Measurements from ENCODE around the gene DYRK3. TPM values are rescaled to one million over a fixed set of nuclear protein-coding genes. Genes with fewer than 3 reads are reported as not detected.

The DYRK3 gene
- total RNA-seq, 1 donor from 2014 or later: 22.2 TPM

DNA sequence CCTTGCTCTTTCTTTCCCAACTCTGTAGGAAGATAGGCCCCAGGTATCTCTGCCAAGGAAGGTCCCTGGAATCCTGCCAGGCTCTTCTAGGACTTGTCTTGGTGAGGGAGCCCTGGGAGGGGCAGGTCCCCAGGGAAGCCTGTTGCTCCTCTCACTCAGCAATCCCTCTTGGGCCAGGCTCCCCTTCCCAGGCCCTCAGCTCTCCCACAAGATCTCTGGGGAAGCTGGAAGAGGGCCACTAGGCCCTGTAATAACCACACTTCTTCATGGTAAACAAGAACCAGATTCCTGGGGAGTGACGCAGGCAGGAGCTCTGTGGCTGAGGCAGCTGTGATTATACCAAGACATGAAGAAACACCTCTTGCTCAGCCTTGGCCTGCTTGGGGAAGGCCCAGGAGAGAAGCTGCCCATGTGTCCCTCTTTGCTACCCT is 39.4 kb downstream of the DYRK3 start:
- DNase-seq: no peak
- ATAC-seq: peak; percentile 57
- intact Hi-C loops (cut with micrococcal nuclease): no loop called here

DNA sequence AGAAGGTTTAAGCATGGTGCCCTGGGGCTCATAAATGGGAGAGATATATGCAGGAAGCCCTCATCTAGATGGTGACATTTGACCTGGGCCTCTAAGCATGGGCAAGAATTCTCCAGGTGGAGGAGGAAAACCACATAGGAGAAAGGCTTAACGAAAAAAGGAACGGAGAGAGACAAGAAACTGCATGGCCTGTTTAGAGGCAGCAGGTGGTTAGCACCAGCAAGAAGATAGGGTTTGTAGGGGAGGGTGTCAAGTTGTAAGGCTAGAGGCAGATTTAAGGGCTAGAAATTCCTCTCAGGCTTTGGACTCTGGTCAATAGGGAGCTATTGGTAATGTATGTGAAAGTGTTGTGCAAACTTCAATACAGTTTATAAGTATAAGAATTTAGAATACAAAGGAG is 41.2 kb downstream of the DYRK3 start:
- ATAC-seq (no peak), DNase-seq (no peak)

DNA sequence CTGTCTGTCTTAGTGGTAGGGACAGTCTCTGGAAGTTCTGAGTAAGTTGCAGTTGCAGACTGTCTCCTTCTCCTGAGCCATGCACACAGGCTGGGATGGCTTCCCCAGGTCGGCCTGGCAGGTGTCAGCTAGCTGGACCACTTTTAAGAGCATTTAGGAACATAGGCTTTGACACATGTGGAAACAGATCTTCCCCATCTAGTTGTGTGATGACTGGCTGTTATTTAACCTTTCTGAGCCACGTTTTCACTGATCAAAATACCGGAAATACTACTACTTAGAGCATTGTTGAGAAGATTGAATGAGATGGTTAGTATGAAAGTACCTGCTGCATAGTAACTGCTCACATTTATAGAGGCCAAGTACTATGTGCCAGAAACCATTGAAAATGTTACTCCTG is 43.2 kb downstream of the DYRK3 start:
- intact Hi-C loops (cut with micrococcal nuclease): no loop called here
- ATAC-seq: no peak
- no peak for DNase-seq

More for the DNA sequence above, 41.2 kb downstream of the DYRK3 start:
- intact Hi-C loops (cut with micrococcal nuclease): no loop called here

DNA sequence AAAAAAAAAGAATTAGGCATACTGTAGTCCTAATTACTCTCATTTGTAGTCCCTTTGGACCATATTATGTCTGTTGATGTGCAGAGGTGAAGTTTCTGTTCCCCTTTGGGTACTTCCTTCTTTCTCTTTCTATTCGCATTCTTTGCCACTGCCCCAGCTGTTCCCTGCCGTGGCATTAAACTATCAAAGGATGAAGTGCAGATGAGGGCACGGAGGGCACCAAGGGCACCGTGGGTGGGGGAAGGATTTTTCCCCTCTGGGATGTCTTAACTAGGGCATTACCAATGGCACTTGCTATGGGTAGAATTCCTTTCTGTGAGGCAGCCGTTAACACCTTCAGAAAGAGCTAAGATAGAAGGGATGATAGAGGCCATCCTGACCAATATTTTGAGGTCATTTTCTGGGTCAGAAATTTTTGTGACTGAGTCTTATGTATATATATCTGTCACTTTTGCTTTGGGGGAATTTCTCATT is 44.4 kb downstream of the DYRK3 start:
- DNase-seq (no peak), ATAC-seq (no peak)
- intact Hi-C loops (cut with micrococcal nuclease): no loop called here

DNA sequence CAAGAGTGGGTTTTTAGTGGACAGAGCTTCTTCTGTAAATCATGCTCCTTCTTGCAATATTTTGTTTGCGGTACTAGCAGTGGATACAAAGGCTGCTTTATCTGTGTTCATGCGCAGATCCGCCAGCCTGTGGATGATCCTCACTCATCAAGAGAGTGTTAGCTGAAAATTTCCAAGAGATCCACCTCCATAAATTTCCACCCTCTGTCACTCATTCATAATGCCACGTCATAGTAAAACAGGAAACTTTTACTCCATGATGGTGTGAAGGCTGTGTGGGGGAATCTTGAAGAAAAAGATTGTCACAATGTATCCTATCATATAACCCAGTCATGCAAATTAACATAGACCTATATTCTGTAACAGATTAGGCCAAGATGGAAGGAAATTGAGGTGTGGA is 44.9 kb downstream of the DYRK3 start:
- no peak for ATAC-seq
- DNase-seq: no peak
- intact Hi-C loops (cut with micrococcal nuclease): no loop called here

DNA sequence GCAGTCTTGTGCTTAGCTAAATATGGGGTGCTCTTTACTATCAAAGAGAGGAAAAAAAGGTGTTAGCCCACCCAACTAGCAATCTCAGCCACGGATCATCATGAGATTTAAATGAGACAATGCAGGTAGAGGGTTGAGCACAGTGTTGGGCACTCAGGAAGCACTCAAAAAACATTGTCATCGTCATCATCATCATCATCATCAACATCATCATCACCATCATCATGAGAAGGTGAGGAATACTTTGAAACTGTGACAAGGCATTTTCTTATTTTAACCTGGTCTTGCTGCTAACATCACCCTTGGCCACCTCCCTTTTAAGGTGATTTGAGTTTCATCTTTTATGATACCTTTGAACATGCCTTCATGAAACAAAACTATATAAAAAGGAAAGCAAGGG is 46.0 kb downstream of the DYRK3 start:
- no peak for DNase-seq
- ATAC-seq: no peak
- intact Hi-C loops (cut with micrococcal nuclease): no loop called here

DNA sequence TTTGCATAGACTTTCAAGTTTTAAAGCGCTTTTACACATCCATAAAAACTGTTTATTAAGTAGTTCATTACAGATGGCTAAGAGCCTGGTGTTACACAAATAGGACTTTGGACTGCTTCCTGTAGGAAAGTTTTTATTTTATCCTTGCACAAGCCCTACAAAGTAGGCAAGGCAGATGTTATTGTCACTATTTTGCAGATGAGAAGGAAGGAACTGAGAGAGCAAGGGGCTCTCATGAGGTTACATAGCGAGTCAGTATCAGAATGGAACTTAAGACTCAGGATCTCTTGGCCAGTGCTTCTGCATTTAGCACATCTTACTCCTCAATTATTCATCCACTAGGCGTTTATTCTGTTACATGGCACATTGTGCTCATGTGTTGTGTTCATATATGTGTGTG is 46.8 kb downstream of the DYRK3 start:
- ATAC-seq: no peak
- no peak for DNase-seq
- intact Hi-C loops (cut with micrococcal nuclease): no loop called here

DNA sequence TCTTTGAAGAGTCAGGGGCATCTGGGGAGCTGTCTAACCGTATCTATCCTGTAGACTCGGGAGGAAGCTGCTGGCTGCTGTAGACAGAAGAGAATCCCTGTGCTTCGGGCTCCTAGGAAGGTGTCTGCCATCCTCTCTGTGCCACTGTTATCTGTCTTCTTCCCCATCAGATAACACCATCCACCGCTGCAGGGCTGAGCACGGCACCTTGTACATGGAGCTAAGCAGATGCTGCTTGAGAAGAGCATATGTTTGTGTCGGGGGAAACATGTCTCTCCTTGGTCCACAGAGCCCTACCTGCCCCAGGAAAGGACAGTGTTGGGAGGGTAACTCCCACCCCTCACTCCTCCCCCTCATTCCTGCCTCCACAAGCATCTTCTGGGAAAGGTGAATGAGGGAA is 48.0 kb downstream of the DYRK3 start:
- DNase-seq (no peak), ATAC-seq (no peak)
- intact Hi-C loops (cut with micrococcal nuclease): no loop called here

DNA sequence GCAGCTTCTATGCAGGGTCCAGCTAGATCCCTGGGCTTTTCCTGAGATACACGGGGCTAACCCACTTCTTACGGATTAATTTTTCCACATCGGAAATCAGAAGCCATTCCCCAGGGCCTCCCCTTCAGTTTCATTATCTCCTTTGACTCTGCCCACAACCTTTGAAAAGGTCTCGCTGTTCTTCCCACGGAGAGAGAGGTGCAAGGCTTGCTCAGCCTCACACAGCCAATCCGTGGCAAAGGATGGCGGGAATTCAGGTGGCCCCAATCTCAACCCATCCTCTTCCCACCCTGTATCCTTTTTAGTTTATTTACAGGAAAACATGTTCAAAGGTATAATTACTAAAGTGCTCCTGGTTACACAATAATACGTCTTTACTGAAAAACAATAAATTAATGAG is 48.7 kb downstream of the DYRK3 start:
- intact Hi-C loops (cut with micrococcal nuclease): no loop called here
- DNase-seq (no peak), ATAC-seq (no peak)

DNA sequence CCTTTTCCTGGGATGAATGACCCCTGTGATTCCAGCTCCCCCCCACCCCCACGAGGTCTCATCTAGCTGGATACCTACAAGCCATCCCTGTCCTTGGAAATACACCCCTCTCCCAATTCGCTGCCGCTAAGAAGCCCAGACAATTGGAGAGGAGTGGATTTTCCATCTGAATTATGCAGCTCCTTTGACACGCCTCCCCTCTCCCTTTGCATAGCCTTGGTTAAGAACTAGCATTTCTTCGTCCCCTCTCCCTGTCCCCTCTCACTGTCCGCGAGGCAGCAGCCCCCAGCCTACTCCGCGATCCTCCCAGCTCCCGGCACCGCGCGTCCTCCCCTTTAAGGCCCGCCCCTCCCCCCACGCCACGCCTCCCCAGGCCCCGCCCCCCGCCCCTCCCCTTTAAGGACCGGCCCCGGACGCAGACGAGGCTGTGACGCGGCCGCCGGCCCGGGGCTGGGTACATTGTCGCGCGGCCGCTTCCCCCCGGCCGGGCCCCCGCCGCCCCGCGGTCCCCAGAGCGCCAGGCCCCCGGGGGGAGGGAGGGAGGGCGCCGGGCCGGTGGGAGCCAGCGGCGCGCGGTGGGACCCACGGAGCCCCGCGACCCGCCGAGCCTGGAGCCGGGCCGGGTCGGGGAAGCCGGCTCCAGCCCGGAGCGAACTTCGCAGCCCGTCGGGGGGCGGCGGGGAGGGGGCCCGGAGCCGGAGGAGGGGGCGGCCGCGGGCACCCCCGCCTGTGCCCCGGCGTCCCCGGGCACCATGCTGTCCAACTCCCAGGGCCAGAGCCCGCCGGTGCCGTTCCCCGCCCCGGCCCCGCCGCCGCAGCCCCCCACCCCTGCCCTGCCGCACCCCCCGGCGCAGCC is 49.4 kb downstream of the DYRK3 start, which contains the start of gene MAPKAPK2:
MAPKAPK2 (plus strand) TSS at position 428 of the 856 bp plus-strand sequence; CDS start at position 753, 325 bp downstream.
- peak; percentile 91 for DNase-seq
- peak; percentile 77 for ATAC-seq
- intact Hi-C loops (cut with micrococcal nuclease): no loop called here

DNA sequence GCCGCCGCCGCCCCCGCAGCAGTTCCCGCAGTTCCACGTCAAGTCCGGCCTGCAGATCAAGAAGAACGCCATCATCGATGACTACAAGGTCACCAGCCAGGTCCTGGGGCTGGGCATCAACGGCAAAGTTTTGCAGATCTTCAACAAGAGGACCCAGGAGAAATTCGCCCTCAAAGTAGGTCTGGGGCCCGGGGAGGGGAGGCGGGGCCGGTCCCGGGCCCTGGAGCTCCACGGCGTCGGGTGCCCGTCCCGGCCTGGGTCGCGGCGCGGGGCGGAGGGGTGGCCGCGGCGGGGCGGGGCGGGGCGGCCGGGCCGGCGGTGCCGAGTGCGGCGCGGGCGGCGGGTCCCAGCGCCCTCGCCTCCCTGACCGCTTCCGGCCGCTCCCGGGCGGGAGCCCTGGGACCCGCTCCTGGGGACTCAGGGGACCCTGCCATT is 50.0 kb downstream of the DYRK3 start:
- DNase-seq (peak; percentile 60), ATAC-seq (peak; percentile 37)
- intact Hi-C loops (cut with micrococcal nuclease): no loop called here

DNA sequence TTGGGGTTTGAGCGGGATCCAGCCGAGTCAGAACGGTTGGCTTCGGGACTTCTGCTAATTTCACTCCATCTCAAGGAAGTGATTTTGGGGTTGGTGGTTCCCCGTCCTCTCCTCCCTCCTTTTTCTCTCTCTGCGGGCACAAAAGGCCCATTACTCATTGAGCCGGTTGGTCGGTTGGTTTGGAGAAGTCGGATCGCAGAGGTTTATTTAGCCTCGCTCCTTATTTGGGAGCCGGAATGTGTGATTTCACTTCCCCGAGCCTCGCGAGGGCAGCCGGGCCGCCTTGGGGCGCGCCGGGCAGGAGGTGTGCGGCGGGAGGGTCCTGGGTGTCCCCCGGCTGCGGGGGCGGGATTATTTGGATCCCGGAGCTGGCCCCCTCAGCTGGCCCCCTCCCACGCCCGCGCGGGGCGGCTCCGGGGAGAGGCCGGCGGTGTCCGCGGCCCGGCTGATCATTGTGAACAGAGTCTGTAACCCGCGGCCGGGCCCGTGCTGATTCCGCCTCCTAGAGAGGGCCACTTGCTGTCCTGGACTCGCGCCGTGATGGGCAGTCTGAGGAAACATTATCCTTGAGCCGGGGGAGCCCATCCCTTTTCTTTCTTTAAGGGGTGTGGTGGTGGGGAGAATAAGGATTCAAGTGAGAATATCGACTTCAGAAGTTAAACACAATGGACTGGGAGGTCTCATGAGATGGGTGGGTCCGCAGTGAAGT is 50.6 kb downstream of the DYRK3 start:
- peak; percentile 61 for ATAC-seq
- intact Hi-C loops (cut with micrococcal nuclease): no loop called here

DNA sequence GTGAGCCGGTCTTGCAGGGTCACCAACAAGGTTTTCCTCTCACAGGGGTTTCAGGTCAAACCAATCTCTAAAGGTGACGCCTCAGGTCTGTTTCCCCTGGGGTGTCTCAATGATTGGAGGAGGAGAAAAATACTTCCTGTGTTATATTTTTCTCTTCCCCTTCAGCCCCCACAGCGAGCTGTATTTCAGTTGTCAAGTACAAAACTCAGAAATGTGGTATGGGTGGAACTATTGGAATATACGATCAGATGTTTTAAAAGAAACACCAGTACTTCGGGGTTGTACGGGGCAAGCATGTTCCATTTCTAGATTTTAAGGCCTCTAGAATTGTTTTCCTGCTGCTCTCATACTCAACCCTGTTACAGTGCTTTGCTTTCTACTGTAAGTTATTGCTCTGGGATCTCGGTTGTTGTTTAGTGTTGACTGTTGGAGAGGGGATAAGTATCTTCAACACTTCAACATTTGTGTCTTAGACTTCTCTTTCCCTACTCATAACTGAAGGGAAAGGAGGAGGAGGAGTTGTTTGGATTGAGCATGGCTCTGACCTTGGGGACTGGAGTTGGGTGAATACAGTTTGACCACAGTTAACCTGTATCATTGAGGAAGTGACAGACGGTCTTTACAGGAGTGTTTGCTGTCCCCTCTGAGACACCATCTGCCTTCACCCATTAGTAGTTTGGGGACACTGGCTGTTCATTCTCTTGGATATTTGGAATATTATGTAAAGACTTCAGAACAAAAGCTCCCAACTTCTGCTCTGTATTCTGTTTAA is 51.3 kb downstream of the DYRK3 start:
- intact Hi-C loops (cut with micrococcal nuclease): no loop called here
- no peak for DNase-seq
- ATAC-seq: no peak

More for the DNA sequence above, 50.6 kb downstream of the DYRK3 start:
- DNase-seq: peak; percentile 80

DNA sequence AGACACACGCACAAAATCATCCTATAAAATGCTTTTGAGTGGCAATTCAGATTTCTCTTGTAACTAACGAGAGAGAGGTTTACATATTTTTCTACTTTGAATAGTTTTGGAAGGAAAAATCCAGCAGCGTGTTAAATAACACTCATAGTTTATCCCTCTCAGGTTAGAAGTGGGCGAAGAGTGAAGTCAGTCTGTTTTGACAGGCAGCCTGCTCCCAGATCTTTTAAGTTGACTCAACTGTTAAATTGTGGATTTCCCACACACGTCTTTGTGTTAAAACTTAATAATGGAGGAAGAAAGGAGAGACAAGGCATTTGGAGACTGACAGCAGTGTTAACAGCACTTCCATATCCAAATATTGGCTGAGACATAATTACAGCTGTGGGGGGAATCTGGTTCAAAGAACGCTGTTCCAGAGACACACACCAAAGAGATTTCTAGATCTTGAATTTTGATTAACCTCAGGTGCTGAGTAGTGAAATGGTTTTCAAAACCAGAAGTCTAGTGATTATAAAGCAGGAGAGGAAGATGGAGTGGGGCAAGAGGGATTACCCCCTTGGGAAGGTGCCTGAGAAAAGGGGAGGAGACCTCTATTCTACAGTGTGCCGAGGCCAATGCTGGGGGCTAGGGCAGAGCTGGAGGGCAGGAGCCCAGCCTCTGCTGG is 52.0 kb downstream of the DYRK3 start:
- DNase-seq (no peak), ATAC-seq (no peak)
- intact Hi-C loops (cut with micrococcal nuclease): no loop called here

DNA sequence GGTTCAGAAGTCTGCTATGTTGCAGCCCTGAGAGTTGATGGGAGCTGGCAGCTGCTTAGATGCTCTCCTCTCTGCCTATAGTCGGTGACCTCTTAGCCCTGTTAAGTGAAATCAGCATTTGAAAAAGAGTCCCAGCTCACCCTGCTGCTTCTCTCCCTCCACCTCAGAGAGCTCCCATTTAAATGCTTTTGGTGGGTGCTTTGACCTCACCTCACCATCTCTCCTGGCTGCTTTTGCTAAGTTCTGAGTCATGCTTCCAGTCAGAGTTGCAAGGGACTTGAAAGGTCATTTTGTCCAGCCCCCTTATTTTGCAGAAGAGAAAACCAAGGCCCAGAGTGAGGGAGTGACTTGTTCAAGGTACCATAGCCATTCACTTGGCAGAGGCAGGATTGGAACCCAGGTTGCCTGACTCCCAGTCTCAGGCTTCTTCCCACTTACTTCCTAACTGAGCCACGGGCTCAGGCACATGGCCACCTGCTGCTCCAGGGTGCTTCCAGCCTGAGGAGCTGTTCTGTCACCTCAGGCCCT is 52.6 kb downstream of the DYRK3 start:
- DNase-seq (no peak), ATAC-seq (no peak)
- intact Hi-C loops (cut with micrococcal nuclease): no loop called here

DNA sequence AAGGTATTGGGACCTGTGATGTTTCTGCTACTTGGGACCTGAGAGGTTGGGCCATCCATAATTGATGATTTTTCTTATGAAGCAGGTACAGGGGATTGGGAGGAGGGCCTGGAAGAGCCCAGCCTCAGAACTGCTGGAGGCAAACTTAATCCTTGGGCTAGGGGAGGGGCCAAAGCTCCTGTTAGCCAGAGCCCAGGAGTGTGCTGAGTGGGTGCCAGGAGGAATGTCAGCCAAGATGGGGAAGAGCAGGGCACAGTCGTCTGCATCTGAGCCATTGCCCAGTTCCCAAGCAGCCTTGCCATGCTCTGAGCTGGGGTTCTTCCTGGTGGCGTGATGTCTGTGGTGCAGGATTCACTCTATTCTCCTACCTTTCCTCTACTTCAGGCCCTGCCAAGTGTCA is 55.2 kb downstream of the DYRK3 start:
- intact Hi-C loops (cut with micrococcal nuclease): no loop called here
- ATAC-seq (peak; percentile 40), DNase-seq (peak; percentile 81)

DNA sequence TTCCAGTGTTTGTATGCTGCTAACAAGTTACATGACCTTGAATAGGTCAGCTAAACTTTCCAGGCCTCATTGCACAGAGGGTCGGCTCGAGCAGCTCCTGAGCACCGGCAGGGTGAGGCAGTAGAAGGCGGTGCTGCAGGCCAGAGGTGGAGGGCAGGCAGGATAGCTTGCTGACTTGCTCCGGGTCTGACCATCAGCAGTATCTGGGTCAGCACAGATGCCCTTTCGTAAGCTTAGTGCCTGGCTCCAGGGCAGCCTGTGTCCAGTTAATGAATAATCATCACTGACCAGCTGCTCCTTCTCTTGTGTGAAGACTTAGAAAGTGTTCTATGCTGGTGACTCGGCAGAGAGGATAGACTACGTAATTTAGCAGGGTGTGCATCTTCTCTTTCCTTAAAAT is 56.3 kb downstream of the DYRK3 start:
- DNase-seq: peak; percentile 64
- intact Hi-C loops (cut with micrococcal nuclease): no loop called here
- ATAC-seq: peak; percentile 26

DNA sequence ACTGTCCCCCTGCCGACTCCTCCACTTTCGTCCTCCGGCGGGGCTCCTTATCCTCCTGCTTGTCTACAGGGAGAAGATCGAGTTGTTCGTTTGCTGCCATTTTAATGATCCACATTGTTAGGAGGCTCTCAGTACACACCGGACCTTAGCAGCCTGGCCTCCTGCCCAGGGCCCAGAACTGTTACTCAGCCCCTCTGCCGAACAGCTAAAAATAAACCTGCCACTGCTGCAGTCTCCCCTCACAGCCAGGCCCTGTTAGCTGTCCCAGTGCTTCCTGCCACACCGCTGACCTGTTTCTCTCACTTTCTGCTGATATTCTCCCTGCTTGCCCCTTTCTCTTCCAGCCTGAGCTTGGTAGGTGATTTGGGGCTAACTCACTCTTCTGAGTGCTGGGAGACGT is 57.7 kb downstream of the DYRK3 start:
- intact Hi-C loops (cut with micrococcal nuclease): no loop called here
- peak; percentile 94 for DNase-seq

DNA sequence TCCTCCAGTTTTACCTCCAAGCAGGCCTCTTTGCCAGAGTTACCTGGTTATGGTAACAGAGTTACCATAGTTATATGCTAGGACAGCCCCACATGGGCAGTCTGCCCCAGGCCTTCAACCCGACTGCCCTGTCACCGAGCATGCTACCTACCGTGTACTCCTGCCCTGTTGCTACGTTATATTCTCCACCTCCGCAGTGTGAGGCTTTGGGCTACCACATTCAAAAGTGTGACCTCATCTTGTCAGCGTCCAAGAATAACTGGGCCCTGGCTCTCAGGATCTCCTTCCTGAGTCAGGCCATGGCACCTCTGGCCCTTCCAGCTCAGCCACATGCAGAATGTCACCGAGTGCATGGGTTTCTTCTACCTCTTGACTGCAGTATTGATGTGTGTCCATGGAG is 58.3 kb downstream of the DYRK3 start:
- DNase-seq (peak; percentile 48), ATAC-seq (peak; percentile 54)
- intact Hi-C loops (cut with micrococcal nuclease): no loop called here

More for the DNA sequence above, 57.7 kb downstream of the DYRK3 start:
- peak; percentile 83 for ATAC-seq

Data from left ventricle myocardium superior (tissue), 1 donor.